PC-9 (cell line): ENCODE results near the gene PDCD1LG2. TPM values are rescaled to one million over a fixed set of nuclear protein-coding genes. Genes with fewer than 3 reads are reported as not detected.

Source experiments
- BruUV-seq: library from RNA; stranded (reverse); fragments of 400-500 nt; replicated peaks from 2 replicates; lab custom pipeline; 2021; lab: Mats Ljungman, UMichigan
- CTCF ChIA-PET: fragments of 300-600 bp; sonication (Branson Sonifier 250); formaldehyde crosslinking; loops from one replicate; lab custom pipeline; 2022; ENCODE audit warnings: antibody characterized with exemption; lab: Charles Lee
- POLR2A ChIA-PET: fragments of 300-600 bp; sonication (Branson Sonifier 250); formaldehyde crosslinking; loops from one replicate; lab custom pipeline; 2022; ENCODE audit warnings: antibody characterized with exemption; ENCODE audit not compliant: unreplicated experiment; lab: Charles Lee
- DNase-seq, 2 experiments: peaks; one replicate each; pipeline versions ENCODE4 v3.0.0 to v3.0.0-alpha.2; 2015 to 2022; ENCODE audit warnings: mixed read lengths in 1 of 2
- H2AFZ ChIP-seq: fragments of 200-600 bp; sonication (generic); 2 replicates; pipeline ENCODE4 v1.8.1; 2017; ENCODE audit warnings: antibody characterized with exemption
- H3F3A ChIP-seq: fragments of 200-600 bp; sonication (generic); 2 replicates; pipeline ENCODE4 v1.8.1; 2017; ENCODE audit warnings: antibody characterized with exemption, mild to moderate bottlenecking, low read depth; ENCODE audit not compliant: insufficient read depth
- H3K27ac ChIP-seq: fragments of 200-600 bp; sonication (generic); 2 replicates; pipeline ENCODE4 v1.6.1; 2016; ENCODE audit warnings: mixed run types
- H3K27me3 ChIP-seq: fragments of 200-600 bp; sonication (generic); 2 replicates; pipeline ENCODE4 v1.6.1; 2016; ENCODE audit warnings: low read depth, mixed run types; ENCODE audit not compliant: insufficient read depth
- H3K36me3 ChIP-seq: fragments of 200-600 bp; sonication (generic); 2 replicates; pipeline ENCODE4 v1.6.1; 2016; ENCODE audit warnings: low read depth, mixed run types
- H3K4me1 ChIP-seq: fragments of 200-600 bp; sonication (generic); replicated peaks from 2 replicates; pipeline ENCODE4 v1.6.1; 2016; ENCODE audit warnings: mixed run types; ENCODE audit not compliant: insufficient read depth
- H3K4me2 ChIP-seq: fragments of 200-600 bp; sonication (generic); 2 replicates; pipeline ENCODE4 v1.6.1; 2017; ENCODE audit warnings: mixed run types
- H3K4me3 ChIP-seq: fragments of 200-600 bp; sonication (generic); 2 replicates; pipeline ENCODE4 v1.6.1; 2016; ENCODE audit warnings: mixed run types
- H3K79me2 ChIP-seq: fragments of 200-600 bp; sonication (generic); 2 replicates; pipeline ENCODE4 v1.6.1; 2017; ENCODE audit warnings: low read depth, mixed run types
- H3K9me2 ChIP-seq: fragments of 200-600 bp; sonication (generic); 2 replicates; pipeline ENCODE4 v1.8.1; 2017; ENCODE audit warnings: mild to moderate bottlenecking; ENCODE audit not compliant: insufficient read depth
- H3K9me3 ChIP-seq: fragments of 200-600 bp; sonication (generic); 2 replicates; pipeline ENCODE4 v1.8.1; 2016; ENCODE audit warnings: low read depth; ENCODE audit not compliant: insufficient read depth
- H4K20me1 ChIP-seq: fragments of 200-600 bp; sonication (generic); 2 replicates; pipeline ENCODE4 v1.8.1; 2017; ENCODE audit not compliant: insufficient read depth
- EZH2 ChIP-seq: fragments of 200-600 bp; sonication (generic); IDR thresholded peaks from 2 replicates; pipeline ENCODE4 v1.8.0; 2017; ENCODE audit warnings: antibody characterized with exemption, low read depth
- intact Hi-C: fragments of 100-400 bp; cut with micrococcal nuclease; formaldehyde crosslinking; loops from one replicate; pipeline ENCODE4 v1.10.0; 2022; ENCODE audit not compliant: unreplicated experiment
- total RNA-seq: library from RNA; stranded (reverse); gene quantifications from 2 replicates; pipeline ENCODE4 v1.2.3, GENCODE V29; 2021
- TF ChIP-seq, protein P1 (sequence below): fragments of 200-600 bp; sonication (generic); conservative IDR thresholded peaks from 2 replicates; pipeline ENCODE4 v1.6.1; 2017; ENCODE audit warnings: mixed run types, antibody characterized with exemption, mild to moderate bottlenecking, moderate library complexity

The PDCD1LG2 gene
- total RNA-seq, 1 experiment from 2014 or later = 1.4 TPM

GRCh38 chr9:5532306-5532705 lies 22.0 kb downstream of the PDCD1LG2 start:
- no peak overlapping the region for H3K27ac ChIP-seq
- H3K9me3 ChIP-seq = no peaks in the 10 kb centered on the region
- no peak for DNase-seq
- no peak overlapping the region for H3K4me3 ChIP-seq
- no peaks in the 10 kb centered on the region for H3K27me3 ChIP-seq
- no peaks in the 10 kb centered on the region for H3K9me2 ChIP-seq
- H3K36me3 ChIP-seq = no peaks in the 10 kb centered on the region
- TF ChIP-seq, protein P1, sequence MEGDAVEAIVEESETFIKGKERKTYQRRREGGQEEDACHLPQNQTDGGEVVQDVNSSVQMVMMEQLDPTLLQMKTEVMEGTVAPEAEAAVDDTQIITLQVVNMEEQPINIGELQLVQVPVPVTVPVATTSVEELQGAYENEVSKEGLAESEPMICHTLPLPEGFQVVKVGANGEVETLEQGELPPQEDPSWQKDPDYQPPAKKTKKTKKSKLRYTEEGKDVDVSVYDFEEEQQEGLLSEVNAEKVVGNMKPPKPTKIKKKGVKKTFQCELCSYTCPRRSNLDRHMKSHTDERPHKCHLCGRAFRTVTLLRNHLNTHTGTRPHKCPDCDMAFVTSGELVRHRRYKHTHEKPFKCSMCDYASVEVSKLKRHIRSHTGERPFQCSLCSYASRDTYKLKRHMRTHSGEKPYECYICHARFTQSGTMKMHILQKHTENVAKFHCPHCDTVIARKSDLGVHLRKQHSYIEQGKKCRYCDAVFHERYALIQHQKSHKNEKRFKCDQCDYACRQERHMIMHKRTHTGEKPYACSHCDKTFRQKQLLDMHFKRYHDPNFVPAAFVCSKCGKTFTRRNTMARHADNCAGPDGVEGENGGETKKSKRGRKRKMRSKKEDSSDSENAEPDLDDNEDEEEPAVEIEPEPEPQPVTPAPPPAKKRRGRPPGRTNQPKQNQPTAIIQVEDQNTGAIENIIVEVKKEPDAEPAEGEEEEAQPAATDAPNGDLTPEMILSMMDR = no peak
- no peak for TF ChIP-seq EZH2
- no peak overlapping the region for H2AFZ ChIP-seq
- no peaks in the 10 kb centered on the region for H3K79me2 ChIP-seq
- H4K20me1 ChIP-seq = no peaks in the 10 kb centered on the region
- peaks cover 24% of the 10 kb centered on the region for H3K4me1 ChIP-seq
- H3F3A ChIP-seq = no peaks in the 10 kb centered on the region; the same call in 1 of the 2 replicates
- BruUV-seq = no TSS peak
- ChIA-PET POLR2A (no interaction called here), CTCF (no interaction called here)
- intact Hi-C loops = no loop called here
- no peak overlapping the region for H3K4me2 ChIP-seq

DNA sequence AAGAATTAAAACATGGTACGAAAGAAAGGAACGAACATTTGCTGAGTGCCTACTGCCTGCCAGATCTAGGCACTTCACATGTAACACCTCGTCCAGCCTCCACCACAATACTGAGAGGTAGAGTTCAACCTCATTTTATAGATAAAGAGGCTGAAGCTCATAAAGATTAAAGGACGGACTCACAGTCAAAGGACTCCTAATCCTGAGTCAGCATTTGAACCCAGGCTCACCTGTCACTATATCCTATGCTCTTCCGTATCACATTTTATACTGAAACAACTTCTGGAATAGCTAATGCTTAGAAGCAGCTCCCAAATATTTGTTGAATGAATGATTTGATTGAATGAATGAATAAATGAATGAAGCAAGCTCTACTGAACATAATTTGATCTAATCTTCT lies 22.5 kb downstream of the PDCD1LG2 start:
- ChIA-PET CTCF (no interaction called here), POLR2A (no interaction called here)
- intact Hi-C loops = no loop called here

DNA sequence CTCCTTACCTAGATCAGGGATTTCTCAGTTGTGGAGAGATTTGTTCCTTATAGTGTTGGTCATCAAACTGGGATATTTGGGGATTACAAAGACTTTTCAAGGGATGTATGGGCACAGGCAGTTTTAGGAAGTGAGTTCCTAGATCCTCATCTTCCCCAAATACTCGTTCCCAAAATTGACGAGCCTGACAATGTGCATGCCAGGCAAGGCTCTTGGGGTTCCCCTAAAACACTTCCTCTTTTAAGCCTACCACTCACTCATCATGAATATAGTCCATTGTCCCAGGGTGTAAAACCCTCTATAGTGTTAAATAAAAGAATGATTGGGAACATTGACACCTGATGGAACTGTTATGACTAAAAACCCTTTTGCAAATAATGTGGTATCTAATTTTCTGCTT lies 26.4 kb downstream of the PDCD1LG2 start:
- intact Hi-C loops = no loop called here
- H3K9me2 ChIP-seq = no peaks in the 10 kb centered on the region
- H3K36me3 ChIP-seq = no peaks in the 10 kb centered on the region
- CTCF ChIA-PET = interaction anchor here (0.7 kb wide), 1 partner anchor 76 kb away, joined by 3 read pairs; no protein-coding TSS in a partner anchor
- H3K27ac ChIP-seq = no peak overlapping the region
- no peak for DNase-seq
- TF ChIP-seq, protein P1 = no peak
- no peak for TF ChIP-seq EZH2
- no TSS peak for BruUV-seq
- no peak overlapping the region for H2AFZ ChIP-seq
- no peaks in the 10 kb centered on the region for H3K27me3 ChIP-seq
- no peaks in the 10 kb centered on the region for H3F3A ChIP-seq
- H3K4me3 ChIP-seq = no peak overlapping the region
- no peaks in the 10 kb centered on the region for H3K79me2 ChIP-seq
- POLR2A ChIA-PET = no interaction called here
- H3K4me1 ChIP-seq = peaks cover under 1% of the 10 kb centered on the region; the same call in 1 of the 2 replicates
- no peaks in the 10 kb centered on the region for H4K20me1 ChIP-seq
- no peak overlapping the region for H3K4me2 ChIP-seq
- no peaks in the 10 kb centered on the region for H3K9me3 ChIP-seq

More for the DNA sequence above, 22.5 kb downstream of the PDCD1LG2 start:
- Histone ChIP-seq H3K4me1 (peaks cover 24% of the 10 kb centered on the region), H3F3A (no peaks in the 10 kb centered on the region; the same call in 1 of the 2 replicates), H2AFZ (no peak overlapping the region), H3K36me3 (no peaks in the 10 kb centered on the region), H3K79me2 (no peaks in the 10 kb centered on the region), H3K4me3 (no peak overlapping the region), H3K27ac (no peak overlapping the region), H3K9me3 (no peaks in the 10 kb centered on the region), H3K4me2 (no peak overlapping the region), H4K20me1 (no peaks in the 10 kb centered on the region), H3K9me2 (no peaks in the 10 kb centered on the region), H3K27me3 (no peaks in the 10 kb centered on the region)
- BruUV-seq = no TSS peak
- TF ChIP-seq, protein P1 = no peak
- no peak for TF ChIP-seq EZH2
- DNase-seq = no peak
